Measurements from ENCODE around the gene TBC1D14. TPM values are rescaled to one million over a fixed set of nuclear protein-coding genes. Genes with fewer than 3 reads are reported as not detected.

The TBC1D14 gene
- total RNA-seq, 6 experiments from 2014 or later: 14.1 to 34.8 (median 30.6) TPM

DNA sequence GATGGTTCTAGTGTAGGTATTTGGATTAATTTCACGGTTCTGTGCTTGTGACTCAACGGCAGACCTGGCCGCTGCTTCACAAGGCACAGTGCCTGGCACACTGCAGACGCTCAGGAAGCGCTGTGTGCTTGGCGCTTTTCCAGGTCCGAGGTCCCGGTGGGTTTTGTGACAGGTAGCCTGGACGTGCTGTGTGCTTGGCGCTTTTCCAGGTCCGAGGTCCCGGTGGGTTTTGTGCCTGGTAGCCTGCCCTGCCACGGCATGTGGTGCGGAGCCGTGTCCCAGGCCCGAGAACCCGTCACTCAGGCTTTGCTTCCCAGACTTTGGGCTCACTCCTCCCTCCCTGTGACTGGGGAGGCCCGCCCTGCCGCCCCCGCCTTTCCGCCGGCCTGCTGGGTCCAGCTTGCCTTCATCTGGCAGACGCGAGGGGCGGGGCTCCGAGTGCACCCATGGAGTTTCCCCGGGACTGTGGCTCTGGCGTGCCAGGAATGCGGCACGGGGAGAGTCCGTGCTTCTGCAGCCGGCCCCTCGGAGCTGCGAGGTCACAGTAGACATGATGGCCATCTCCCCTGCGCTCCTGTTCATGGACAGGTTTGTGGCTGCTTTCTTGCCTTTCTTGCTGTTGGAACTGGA lies 44.2 kb downstream of the TBC1D14 start:
- H3K9me3 ChIP-seq: no peaks in the 10 kb centered on the region
- H3K4me3 ChIP-seq: no peak overlapping the region
- H3K27ac ChIP-seq: no peak overlapping the region
- DNase-seq (peak; percentile 54 to 69 (median 68)), ATAC-seq (peak; percentile 48 to 74 (median 58))
- H3K27me3 ChIP-seq: no peaks in the 10 kb centered on the region
- TF ChIP-seq POLR2A (IDR thresholded peaks at IDR 0.05): no peak
- TF ChIP-seq, protein P1, sequence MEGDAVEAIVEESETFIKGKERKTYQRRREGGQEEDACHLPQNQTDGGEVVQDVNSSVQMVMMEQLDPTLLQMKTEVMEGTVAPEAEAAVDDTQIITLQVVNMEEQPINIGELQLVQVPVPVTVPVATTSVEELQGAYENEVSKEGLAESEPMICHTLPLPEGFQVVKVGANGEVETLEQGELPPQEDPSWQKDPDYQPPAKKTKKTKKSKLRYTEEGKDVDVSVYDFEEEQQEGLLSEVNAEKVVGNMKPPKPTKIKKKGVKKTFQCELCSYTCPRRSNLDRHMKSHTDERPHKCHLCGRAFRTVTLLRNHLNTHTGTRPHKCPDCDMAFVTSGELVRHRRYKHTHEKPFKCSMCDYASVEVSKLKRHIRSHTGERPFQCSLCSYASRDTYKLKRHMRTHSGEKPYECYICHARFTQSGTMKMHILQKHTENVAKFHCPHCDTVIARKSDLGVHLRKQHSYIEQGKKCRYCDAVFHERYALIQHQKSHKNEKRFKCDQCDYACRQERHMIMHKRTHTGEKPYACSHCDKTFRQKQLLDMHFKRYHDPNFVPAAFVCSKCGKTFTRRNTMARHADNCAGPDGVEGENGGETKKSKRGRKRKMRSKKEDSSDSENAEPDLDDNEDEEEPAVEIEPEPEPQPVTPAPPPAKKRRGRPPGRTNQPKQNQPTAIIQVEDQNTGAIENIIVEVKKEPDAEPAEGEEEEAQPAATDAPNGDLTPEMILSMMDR (IDR thresholded peaks at IDR 0.05): no peak
- intact Hi-C loops (cut with DNase I): no loop called here
- H3K36me3 ChIP-seq: no peaks in the 10 kb centered on the region
- WGBS (ENCODE audit: insufficient coverage, low coverage, low lambda C conversion rate, missing lambda C conversion rate): 60% methylated on average over 1 of the region's 35 CpGs
- peaks cover 0 to 16% (median 0%) of the 10 kb centered on the region in 4 donors for H3K4me1 ChIP-seq

DNA sequence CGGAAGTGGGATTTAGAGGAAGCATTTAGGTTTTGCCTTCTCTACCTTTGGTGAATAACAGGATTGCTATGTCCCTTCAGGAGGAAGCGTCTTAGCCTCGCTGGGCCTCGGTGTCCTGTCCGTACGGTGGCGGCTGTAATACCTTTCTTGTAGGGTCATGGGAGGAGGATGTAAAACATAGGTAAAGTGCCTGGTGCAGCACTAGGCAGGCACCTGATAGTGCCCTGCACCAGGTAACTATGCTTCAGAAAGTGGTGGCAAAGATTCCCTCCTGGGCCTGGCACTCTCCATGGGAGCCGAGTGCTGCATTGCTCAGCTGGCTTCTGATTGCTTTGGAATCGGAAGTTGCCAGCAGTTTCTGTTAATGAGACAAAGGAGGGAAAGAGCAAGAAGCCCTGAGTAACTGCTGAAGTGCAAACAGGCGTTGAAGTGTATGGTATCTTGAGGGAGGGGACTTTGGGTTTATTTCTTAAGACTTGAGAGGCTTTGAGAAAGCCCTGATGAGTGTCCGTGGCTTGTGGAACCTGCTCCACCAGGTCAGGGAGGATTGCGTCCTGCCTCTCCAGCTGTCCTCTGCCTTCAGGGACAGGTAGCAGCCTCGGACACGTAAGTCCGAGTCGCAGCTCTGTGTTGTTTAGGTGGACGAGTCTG lies 45.8 kb downstream of the TBC1D14 start:
- peaks cover 0 to 16% (median 0%) of the 10 kb centered on the region in 4 donors for H3K4me1 ChIP-seq
- DNase-seq (peak in 1 of 3 donors; percentile 14), ATAC-seq (no peak)
- H3K36me3 ChIP-seq: no peaks in the 10 kb centered on the region
- H3K27me3 ChIP-seq: no peaks in the 10 kb centered on the region
- TF ChIP-seq POLR2A (IDR thresholded peaks at IDR 0.05): no peak
- TF ChIP-seq, protein P1 (IDR thresholded peaks at IDR 0.05): no peak
- H3K9me3 ChIP-seq: no peaks in the 10 kb centered on the region
- no peak overlapping the region for H3K27ac ChIP-seq
- 78% methylated on average over 12 of the region's 17 CpGs for WGBS (ENCODE audit: insufficient coverage, low coverage, low lambda C conversion rate, missing lambda C conversion rate)
- H3K4me3 ChIP-seq: no peak overlapping the region
- intact Hi-C loops (cut with DNase I): no loop called here

DNA sequence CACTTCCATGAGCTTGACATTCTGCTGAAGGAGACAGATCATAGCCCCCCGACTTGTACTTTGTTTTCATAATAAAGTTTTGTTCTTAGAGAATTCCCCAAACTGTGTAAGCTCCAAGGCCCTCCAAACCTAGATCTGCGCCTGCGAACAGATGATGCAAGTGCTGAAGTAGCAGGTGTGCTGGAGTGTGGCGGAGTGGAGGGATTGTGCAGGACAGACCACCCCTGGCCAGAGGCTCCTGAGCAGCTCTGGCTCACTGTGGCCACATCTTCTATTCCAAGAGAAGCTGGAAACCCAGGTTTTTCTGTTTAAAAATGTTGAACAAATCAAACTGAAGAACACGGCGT lies 46.4 kb downstream of the TBC1D14 start:
- intact Hi-C loops (cut with DNase I): no loop called here
- Histone ChIP-seq H3K27ac (no peak overlapping the region), H3K9me3 (no peaks in the 10 kb centered on the region), H3K36me3 (no peaks in the 10 kb centered on the region), H3K4me3 (no peak overlapping the region), H3K4me1 (peaks cover 0 to 16% (median 0%) of the 10 kb centered on the region in 4 donors), H3K27me3 (no peaks in the 10 kb centered on the region)
- DNase-seq (peak in 1 of 3 donors; percentile 32), ATAC-seq (no peak)
- TF ChIP-seq, protein P1 (IDR thresholded peaks at IDR 0.05): no peak
- TF ChIP-seq POLR2A (IDR thresholded peaks at IDR 0.05): no peak
- 96% methylated on average over 4 of the region's 6 CpGs for WGBS (ENCODE audit: insufficient coverage, low coverage, low lambda C conversion rate, missing lambda C conversion rate)

DNA sequence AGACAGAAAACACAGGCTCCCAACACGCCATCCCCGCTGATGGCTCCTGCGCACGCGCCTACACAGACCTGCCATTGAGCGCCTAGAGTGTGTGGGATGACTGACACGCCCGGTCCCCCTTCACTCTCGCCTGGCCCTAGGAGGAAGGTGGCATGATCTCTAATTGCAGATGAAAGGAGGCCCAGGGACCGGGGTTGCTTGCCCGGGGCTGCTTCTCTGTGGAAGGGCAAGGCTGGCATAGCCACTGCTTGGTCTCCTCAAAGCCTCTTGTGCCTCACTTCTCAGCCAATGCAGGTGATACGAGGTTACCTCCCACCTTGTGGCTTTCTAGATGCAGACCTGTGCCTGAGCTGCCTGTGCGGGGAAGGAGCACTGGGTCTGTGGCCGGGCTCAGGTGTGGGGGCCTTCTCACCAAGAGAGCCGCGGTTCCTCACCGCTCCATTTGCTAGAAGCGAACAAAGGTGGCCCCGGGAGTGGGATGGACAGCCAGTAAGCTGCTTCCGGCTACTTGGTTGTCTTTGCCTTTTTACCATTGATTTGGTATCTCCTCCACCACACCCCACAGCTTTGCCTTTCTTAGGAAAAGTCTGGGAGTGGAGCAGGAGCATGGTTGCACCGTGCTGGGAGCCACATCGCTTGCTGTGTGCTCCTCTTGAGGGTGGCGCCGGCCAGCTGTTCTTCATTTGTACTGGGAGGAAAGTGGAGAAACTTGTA lies 47.0 kb downstream of the TBC1D14 start:
- WGBS (ENCODE audit: insufficient coverage, low coverage, low lambda C conversion rate, missing lambda C conversion rate): no CpG with 5 or more reads among the region's 24 CpGs
- intact Hi-C loops (cut with DNase I): no loop called here
- H3K4me3 ChIP-seq: no peak overlapping the region
- no peak overlapping the region for H3K27ac ChIP-seq
- DNase-seq (peak in 1 of 3 donors; percentile 43), ATAC-seq (no peak)
- H3K4me1 ChIP-seq: peaks cover 0 to 20% (median 2%) of the 10 kb centered on the region in 4 donors
- TF ChIP-seq POLR2A (IDR thresholded peaks at IDR 0.05): no peak
- TF ChIP-seq, protein P1 (IDR thresholded peaks at IDR 0.05): no peak
- no peaks in the 10 kb centered on the region for H3K9me3 ChIP-seq
- no peaks in the 10 kb centered on the region for H3K36me3 ChIP-seq
- H3K27me3 ChIP-seq: no peaks in the 10 kb centered on the region

All from right lobe of liver (tissue), 6 donors.